Erythroblast (primary cell): Measurements from ENCODE around the gene ADAMTSL1.

Experiments used
- GATA1 ChIP-seq: IDR thresholded peaks from 2 replicates; pipeline ENCODE4 v1.6.1; 2011; ENCODE audit warnings: low read depth, mild to moderate bottlenecking, control low read depth, low read length, moderate library complexity
- POLR2A ChIP-seq: IDR thresholded peaks from 2 replicates; pipeline ENCODE4 v1.6.1; 2011; ENCODE audit warnings: mild to moderate bottlenecking, low read length

DNA sequence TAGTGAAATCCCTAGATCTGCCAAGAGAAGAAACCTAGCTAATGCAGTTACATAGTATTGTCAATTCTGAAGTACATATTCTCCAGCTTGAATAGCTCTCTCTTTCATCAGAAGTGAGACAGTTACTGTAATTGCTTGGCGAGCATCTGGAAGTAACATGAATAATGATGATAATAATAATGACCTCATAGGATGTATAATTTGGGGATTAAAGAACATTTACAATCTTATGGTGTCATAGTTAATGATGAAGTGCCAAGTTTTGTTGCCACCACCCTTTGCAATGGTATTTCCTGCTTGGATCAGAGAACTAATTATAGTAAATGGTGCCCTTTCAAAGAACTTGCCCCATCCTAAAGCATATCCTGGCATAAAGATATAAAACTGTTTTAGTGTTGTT is 201.4 kb downstream of the ADAMTSL1 start:
- TF ChIP-seq POLR2A (no peak), GATA1 (no peak)
